ENCODE measurements around the gene ODC1. TPM values are rescaled to one million over a fixed set of nuclear protein-coding genes. Genes with fewer than 3 reads are reported as not detected.

The ODC1 gene
- polyA plus RNA-seq, 1 experiment: 86.9 TPM

DNA sequence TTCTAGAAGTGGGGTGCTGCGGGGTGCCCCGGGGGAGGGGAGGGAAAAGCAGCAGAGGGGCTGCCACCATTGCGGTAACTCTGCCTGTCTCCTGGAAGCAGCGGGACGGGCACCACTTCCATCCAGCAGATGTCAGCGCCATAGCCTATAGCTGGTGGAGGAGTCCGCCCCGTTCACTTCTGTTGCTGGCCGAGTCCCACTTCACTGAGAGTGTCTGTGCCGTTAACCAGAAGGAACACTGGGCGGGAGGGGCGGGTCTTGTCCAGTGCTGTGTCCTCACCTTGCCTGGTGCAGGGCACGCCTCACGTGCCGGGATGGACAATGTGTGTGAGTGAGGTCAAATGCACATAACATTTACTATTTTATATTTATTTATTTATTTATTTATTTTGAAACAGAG lies 19.3 kb upstream of the ODC1 start:
- DNase-seq (ENCODE audit: low read depth): no peak
- Histone ChIP-seq H3K27me3 (ENCODE audit: control insufficient read depth, insufficient read depth, low read length) (0 out of 2 replicates have a peak, but pooled peaks cover 2% of the 10 kb centered on the region), H3K36me3 (ENCODE audit: control insufficient read depth, insufficient read depth, low read length) (no peaks in the 10 kb centered on the region), H3K4me3 (ENCODE audit: low read depth, low read length) (no peak overlapping the region)
- ChIA-PET POLR2A (no interaction called here), CTCF (no interaction called here)
- TF ChIP-seq, protein P1, sequence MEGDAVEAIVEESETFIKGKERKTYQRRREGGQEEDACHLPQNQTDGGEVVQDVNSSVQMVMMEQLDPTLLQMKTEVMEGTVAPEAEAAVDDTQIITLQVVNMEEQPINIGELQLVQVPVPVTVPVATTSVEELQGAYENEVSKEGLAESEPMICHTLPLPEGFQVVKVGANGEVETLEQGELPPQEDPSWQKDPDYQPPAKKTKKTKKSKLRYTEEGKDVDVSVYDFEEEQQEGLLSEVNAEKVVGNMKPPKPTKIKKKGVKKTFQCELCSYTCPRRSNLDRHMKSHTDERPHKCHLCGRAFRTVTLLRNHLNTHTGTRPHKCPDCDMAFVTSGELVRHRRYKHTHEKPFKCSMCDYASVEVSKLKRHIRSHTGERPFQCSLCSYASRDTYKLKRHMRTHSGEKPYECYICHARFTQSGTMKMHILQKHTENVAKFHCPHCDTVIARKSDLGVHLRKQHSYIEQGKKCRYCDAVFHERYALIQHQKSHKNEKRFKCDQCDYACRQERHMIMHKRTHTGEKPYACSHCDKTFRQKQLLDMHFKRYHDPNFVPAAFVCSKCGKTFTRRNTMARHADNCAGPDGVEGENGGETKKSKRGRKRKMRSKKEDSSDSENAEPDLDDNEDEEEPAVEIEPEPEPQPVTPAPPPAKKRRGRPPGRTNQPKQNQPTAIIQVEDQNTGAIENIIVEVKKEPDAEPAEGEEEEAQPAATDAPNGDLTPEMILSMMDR (IDR thresholded peaks at IDR 0.05; ENCODE audit: insufficient read depth, low read depth, low read length): no peak

DNA sequence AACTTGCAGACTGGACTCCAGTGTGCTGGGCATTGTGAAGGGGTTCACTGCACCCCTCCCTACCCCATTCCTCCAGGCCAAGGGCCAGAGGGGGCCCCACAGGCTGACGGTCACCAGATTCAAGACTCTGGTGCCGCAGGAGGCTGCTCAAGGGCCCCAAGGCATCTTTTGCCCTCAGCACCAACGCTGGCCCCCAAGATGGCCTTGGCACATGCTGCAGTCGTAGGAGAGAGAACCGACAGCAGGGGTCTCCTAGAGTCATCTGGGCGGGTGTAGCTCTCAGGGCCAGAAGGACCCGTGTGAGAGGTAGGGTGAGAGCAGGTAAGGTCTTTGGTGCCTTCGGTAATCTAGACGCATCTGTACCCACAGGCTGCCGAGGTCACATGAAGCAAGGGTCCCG lies 18.7 kb upstream of the ODC1 start:
- Histone ChIP-seq H3K4me3 (ENCODE audit: low read depth, low read length) (no peak overlapping the region), H3K36me3 (ENCODE audit: control insufficient read depth, insufficient read depth, low read length) (no peaks in the 10 kb centered on the region), H3K27me3 (ENCODE audit: control insufficient read depth, insufficient read depth, low read length) (0 out of 2 replicates have a peak, but pooled peaks cover 3% of the 10 kb centered on the region)
- CTCF ChIA-PET: no interaction called here
- TF ChIP-seq, protein P1 (IDR thresholded peaks at IDR 0.05; ENCODE audit: insufficient read depth, low read depth, low read length): no peak
- POLR2A ChIA-PET: no interaction called here
- no peak for DNase-seq (ENCODE audit: low read depth)

DNA sequence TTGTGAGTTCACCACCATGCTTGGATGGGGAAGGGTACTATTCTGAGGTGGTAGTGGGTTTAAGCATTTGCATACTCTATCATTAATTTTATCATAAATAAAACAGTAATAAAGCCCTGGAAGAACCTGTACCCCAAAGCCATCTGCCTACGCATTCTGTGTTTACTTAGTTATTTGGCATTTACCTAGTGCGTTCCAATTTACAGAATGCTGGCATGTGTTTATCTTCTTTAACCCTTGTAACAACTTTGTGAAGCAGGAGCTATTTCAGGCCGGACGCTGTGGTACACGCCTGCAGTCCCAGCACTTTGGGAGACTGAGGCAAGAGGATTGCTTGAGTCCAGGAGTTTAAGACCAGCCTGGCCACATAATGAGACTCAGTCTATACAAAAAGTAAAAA lies 17.8 kb upstream of the ODC1 start:
- Histone ChIP-seq H3K4me3 (ENCODE audit: low read depth, low read length) (no peak overlapping the region), H3K27me3 (ENCODE audit: control insufficient read depth, insufficient read depth, low read length) (peaks cover 6% of the 10 kb centered on the region; the same call in 1 of the 2 replicates), H3K36me3 (ENCODE audit: control insufficient read depth, insufficient read depth, low read length) (no peaks in the 10 kb centered on the region)
- DNase-seq (ENCODE audit: low read depth): no peak
- POLR2A ChIA-PET: no interaction called here
- TF ChIP-seq, protein P1 (IDR thresholded peaks at IDR 0.05; ENCODE audit: insufficient read depth, low read depth, low read length): no peak
- CTCF ChIA-PET: no interaction called here

DNA sequence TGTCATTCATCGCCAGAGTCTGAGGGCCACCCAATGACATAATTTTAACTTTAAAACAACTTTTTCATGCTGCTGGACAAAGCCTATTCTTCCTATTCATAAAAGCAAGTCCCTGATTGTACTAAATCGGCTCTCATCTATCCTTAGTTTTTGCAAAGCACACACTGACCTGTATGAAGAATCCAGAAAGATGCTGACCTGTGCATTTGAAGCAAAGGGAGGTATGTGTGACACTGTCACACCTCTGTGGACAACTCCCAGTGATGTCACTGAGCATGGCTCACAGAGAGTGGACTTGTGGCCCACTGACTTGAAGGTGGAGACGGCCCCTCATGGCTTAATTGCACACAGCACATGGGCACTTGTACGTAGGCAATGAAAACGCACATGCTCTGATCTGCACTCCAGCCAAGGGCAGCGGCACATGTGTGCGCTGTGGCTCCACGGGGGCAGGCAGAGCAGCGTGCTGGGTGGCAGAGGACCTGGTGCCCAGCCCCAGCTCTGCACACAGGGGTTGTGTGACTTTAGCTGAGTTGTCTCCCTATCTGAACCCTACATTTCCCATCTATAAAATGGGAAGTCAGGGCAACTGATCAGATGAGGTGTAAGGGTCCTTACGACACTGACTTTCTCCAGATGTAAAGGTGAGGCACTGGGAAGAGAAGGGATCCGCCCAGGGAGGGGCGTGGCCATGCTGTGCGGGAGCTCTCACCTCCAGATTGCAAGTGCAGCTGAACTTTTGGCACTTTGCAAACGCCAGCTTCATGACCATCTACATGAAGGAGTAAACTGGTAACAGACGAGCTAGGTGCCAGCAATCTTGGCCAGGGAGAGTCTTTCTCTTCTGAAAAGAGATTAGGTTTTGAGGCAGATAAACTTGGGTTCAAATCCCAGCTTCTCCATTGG lies 14.3 kb upstream of the ODC1 start:
- DNase-seq (ENCODE audit: low read depth): no peak
- no peaks in the 10 kb centered on the region for H3K36me3 ChIP-seq (ENCODE audit: control insufficient read depth, insufficient read depth, low read length)
- TF ChIP-seq, protein P1 (IDR thresholded peaks at IDR 0.05; ENCODE audit: insufficient read depth, low read depth, low read length): no peak
- peaks cover 12% of the 10 kb centered on the region; the same call in 1 of the 2 replicates for H3K27me3 ChIP-seq (ENCODE audit: control insufficient read depth, insufficient read depth, low read length)
- ChIA-PET CTCF (no interaction called here), POLR2A (no interaction called here)
- H3K4me3 ChIP-seq (ENCODE audit: low read depth, low read length): no peak overlapping the region

DNA sequence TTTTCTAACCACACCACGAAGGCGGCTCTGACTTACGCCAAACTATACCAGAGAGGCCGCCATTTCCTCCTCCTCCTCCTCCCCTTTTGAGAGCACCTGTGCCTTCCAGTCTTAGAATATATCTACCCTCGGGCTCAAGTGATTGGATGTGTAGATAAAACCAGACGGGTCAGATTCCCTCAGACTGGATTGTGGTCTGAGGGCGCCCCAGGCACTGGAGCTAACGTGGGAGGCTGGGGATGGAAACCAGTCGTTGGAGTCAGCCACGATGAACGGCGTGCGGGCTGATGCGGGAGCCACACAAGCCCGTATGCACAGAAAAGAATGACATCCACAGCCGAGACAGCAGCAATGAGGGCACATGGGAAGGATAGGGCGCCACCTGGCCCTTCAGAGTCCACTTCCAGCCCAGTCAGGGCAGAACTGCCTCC lies 12.3 kb upstream of the ODC1 start:
- POLR2A ChIA-PET: no interaction called here
- peaks cover 12% of the 10 kb centered on the region; the same call in 1 of the 2 replicates for H3K27me3 ChIP-seq (ENCODE audit: control insufficient read depth, insufficient read depth, low read length)
- TF ChIP-seq, protein P1 (IDR thresholded peaks at IDR 0.05; ENCODE audit: insufficient read depth, low read depth, low read length): no peak
- H3K4me3 ChIP-seq (ENCODE audit: low read depth, low read length): no peak overlapping the region
- no peaks in the 10 kb centered on the region for H3K36me3 ChIP-seq (ENCODE audit: control insufficient read depth, insufficient read depth, low read length)
- CTCF ChIA-PET: no interaction called here
- no peak for DNase-seq (ENCODE audit: low read depth)
